OCI-LY1 (cell line): ENCODE data around the gene SLC19A1.

Experiments used
- CTCF ChIP-seq: fragments of 200-600 bp; sonication (generic), shearing (Covaris generic); IDR thresholded peaks from 2 replicates; pipeline ENCODE4 v1.5.1; 2017; ENCODE audit warnings: mild to moderate bottlenecking, antibody characterized with exemption, low read length, moderate library complexity, mixed read lengths
- EZH2 ChIP-seq: fragments of 200-600 bp; sonication (generic), shearing (Covaris generic); IDR thresholded peaks from 2 replicates; pipeline ENCODE4 v1.8.0; 2017; ENCODE audit warnings: borderline replicate concordance, mixed run types, mild to moderate bottlenecking, antibody characterized with exemption, low read length, moderate library complexity, mixed read lengths

DNA sequence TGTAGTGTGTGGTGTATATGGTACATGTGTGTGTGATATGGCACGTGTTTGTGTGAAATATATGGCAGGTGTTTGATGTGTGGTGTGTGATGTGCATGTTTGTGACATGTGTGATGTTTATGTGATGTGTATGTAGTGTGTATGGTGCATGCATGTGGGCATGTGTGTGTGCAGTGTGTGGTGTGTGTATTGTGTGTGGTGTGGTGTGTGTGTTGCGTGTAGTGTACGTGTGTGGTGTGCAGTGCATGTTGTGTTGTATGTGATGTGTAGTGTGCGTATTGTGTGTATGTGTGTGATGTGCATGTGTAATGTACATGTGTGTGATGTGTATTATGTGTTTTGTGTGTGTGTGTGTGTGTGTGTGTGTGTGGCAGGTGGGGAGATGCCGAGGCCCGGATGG is 65.7 kb downstream of the SLC19A1 start:
- TF ChIP-seq CTCF (no peak), EZH2 (no peak)
